Testis (tissue), 2 donors: ENCODE measurements around the gene SYT12.
"Not testable (repeated sequence)": the region's sequence is repeated elsewhere in the genome, so short reads cannot be mapped to it uniquely, and the experiment has no call there.

ENCODE experiments used
- POLR2A ChIP-seq: fragments of 450-650 bp; IDR thresholded peaks from one replicate; pipeline ENCODE4 v1.6.1; 2017; ENCODE audit warnings: antibody characterized with exemption, mild to moderate bottlenecking, moderate library complexity
- TF ChIP-seq, protein P1 (sequence below), 3 experiments: fragments of 450-650 bp in 2 of 3; fragments of 200-600 bp in 1 of 3; sonication (generic) in 1 of 3; IDR thresholded peaks; one replicate each; pipeline ENCODE4 v1.5.1; 2016 to 2019; ENCODE audit warnings: antibody characterized with exemption in 3 of 3, mild to moderate bottlenecking in 2 of 3, moderate library complexity in 1 of 3

DNA sequence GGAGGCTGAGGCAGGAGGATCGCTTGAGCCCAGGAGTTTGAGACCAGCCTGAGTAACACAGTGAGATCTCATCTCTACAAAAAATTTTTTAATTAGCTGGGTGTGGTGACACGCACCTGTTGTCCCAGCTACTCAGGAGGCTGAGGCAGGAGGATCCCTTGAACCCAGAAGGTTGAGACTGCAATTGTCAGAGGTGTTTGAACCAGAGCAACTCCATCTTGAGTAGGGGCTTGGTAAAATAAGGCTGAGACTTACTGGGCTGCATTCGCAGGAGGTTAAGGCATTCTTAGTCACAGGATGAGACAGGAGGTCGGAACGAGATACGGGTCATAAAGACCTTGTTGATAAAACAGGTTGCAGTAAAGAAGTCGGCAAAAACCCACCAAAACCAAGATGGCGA is 17.7 kb upstream of the SYT12 start:
- not testable (repeated sequence) for TF ChIP-seq POLR2A
- TF ChIP-seq, protein P1, sequence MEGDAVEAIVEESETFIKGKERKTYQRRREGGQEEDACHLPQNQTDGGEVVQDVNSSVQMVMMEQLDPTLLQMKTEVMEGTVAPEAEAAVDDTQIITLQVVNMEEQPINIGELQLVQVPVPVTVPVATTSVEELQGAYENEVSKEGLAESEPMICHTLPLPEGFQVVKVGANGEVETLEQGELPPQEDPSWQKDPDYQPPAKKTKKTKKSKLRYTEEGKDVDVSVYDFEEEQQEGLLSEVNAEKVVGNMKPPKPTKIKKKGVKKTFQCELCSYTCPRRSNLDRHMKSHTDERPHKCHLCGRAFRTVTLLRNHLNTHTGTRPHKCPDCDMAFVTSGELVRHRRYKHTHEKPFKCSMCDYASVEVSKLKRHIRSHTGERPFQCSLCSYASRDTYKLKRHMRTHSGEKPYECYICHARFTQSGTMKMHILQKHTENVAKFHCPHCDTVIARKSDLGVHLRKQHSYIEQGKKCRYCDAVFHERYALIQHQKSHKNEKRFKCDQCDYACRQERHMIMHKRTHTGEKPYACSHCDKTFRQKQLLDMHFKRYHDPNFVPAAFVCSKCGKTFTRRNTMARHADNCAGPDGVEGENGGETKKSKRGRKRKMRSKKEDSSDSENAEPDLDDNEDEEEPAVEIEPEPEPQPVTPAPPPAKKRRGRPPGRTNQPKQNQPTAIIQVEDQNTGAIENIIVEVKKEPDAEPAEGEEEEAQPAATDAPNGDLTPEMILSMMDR (IDR thresholded peaks at IDR 0.05): not testable (repeated sequence)
